Breast epithelium (tissue), 4 donors: ENCODE measurements around the gene C1orf159. TPM values are rescaled to one million over a fixed set of nuclear protein-coding genes. Genes with fewer than 3 reads are reported as not detected.
"Not testable (repeated sequence)": the region's sequence is repeated elsewhere in the genome, so short reads cannot be mapped to it uniquely, and the experiment has no call there.

Source experiments
- DNase-seq, 2 donors: peaks; one replicate each; pipeline ENCODE4 v3.0.0-alpha.2; 2019; ENCODE audit warnings: low spot score in 2 of 2
- H3K27ac ChIP-seq, 2 donors: fragments of 200-600 bp; sonication (generic) in 1 of 2; one replicate each; pipeline ENCODE4 v1.5.1; 2016 to 2019; ENCODE audit warnings: mild to moderate bottlenecking in 1 of 2
- H3K27me3 ChIP-seq, 2 donors: fragments of 200-600 bp; sonication (generic) in 1 of 2; one replicate each; pipeline versions ENCODE4 v1.5.1 to v1.6.0; 2017 to 2019; ENCODE audit warnings: control low read depth in 1 of 2, mild to moderate bottlenecking in 1 of 2
- H3K36me3 ChIP-seq: fragments of 200-600 bp; one replicate; pipeline ENCODE4 v1.5.1; 2019
- H3K4me1 ChIP-seq, 2 donors: fragments of 200-600 bp; sonication (generic); one replicate each; pipeline ENCODE4 v1.5.1; 2016 to 2019; ENCODE audit warnings: control low read depth in 1 of 2
- H3K4me3 ChIP-seq, 3 donors: fragments of 200-600 bp; sonication (generic); 1 replicate in 2 of 3; 2 replicates in 1 of 3; pipeline ENCODE4 v1.5.1; 2016 to 2019; ENCODE audit warnings: mild to moderate bottlenecking in 3 of 3, moderate library complexity in 2 of 3
- H3K9me3 ChIP-seq, 2 donors: fragments of 200-600 bp; sonication (generic) in 1 of 2; one replicate each; pipeline ENCODE4 v1.5.1; 2016 to 2019; ENCODE audit warnings: control low read depth in 1 of 2
- POLR2A ChIP-seq: fragments of 450-650 bp; IDR thresholded peaks from one replicate; pipeline ENCODE4 v1.6.1; 2016; ENCODE audit warnings: antibody characterized with exemption, mild to moderate bottlenecking, moderate library complexity
- POLR2AphosphoS5 ChIP-seq, 3 donors: sonication (generic); formaldehyde crosslinking; IDR thresholded peaks; one replicate each; pipeline ENCODE4 v1.6.1; 2017; ENCODE audit warnings: antibody characterized with exemption in 3 of 3
- intact Hi-C: fragments of 100-400 bp; cut with DNase I; formaldehyde crosslinking; loops from one replicate; pipeline ENCODE4 v1.15.1; 2023; ENCODE audit warnings: low total_unique reads
- total RNA-seq, 3 donors: library from RNA; depleted of rRNA; stranded (reverse); fragments of >200 nt; gene quantifications; one replicate each; pipeline ENCODE4 v1.1.0, GENCODE V29; 2016
- TF ChIP-seq, protein P1 (sequence below), 3 donors: fragments of 450-650 bp; IDR thresholded peaks; one replicate each; pipeline ENCODE4 v1.5.1; 2016 to 2017; ENCODE audit warnings: antibody characterized with exemption in 3 of 3, mild to moderate bottlenecking in 3 of 3, moderate library complexity in 3 of 3

The C1orf159 gene
- total RNA-seq, 3 donors from 2014 or later = 6.9 to 24.0 (median 12.5) TPM

DNA sequence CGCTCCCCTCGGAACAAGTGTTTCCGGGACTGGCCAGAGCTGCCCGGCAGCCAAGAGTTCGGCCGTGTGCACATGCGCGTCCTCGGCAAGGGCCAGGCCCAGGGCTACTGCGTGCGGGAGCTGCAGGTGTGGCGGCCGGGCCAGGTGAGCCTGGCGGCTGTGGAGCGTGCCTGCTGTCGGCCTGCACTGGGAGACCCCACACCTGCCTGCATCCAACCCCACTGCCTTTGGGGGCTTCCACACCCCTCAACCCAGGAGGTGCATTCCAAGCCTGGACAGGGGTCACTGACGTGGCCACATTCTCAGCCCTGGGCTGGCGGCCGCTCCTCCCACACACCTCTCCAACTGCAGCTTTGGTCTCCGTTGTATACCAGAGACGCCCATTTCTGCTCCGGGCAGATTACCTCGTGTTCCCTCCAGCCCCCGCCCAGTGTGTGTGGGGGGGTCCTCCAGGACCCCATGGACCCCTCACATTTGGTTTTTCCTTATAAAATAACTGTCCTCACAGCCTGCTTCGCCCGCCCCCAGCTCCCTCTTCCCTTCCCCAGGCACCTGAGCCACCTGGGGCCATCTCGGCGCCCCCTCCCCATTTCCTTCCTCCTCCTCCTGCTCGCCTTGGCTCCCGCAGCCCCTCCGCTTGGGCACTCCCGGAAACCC is 47.9 kb downstream of the C1orf159 start:
- peak overlapping the region; percentile 71 to 75 for H3K27ac ChIP-seq
- no peaks in the 10 kb centered on the region for H3K36me3 ChIP-seq
- intact Hi-C loops = no loop called here
- H3K9me3 ChIP-seq = no peaks in the 10 kb centered on the region
- peaks cover 6 to 12% of the 10 kb centered on the region in 2 donors for H3K4me1 ChIP-seq
- DNase-seq = no peak
- H3K4me3 ChIP-seq = peak overlapping the region in 2 of 3 donors; percentile 56 to 72
- peaks cover 0 to 3% of the 10 kb centered on the region in 2 donors for H3K27me3 ChIP-seq
- no peak for TF ChIP-seq POLR2A
- TF ChIP-seq, protein P1, sequence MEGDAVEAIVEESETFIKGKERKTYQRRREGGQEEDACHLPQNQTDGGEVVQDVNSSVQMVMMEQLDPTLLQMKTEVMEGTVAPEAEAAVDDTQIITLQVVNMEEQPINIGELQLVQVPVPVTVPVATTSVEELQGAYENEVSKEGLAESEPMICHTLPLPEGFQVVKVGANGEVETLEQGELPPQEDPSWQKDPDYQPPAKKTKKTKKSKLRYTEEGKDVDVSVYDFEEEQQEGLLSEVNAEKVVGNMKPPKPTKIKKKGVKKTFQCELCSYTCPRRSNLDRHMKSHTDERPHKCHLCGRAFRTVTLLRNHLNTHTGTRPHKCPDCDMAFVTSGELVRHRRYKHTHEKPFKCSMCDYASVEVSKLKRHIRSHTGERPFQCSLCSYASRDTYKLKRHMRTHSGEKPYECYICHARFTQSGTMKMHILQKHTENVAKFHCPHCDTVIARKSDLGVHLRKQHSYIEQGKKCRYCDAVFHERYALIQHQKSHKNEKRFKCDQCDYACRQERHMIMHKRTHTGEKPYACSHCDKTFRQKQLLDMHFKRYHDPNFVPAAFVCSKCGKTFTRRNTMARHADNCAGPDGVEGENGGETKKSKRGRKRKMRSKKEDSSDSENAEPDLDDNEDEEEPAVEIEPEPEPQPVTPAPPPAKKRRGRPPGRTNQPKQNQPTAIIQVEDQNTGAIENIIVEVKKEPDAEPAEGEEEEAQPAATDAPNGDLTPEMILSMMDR (IDR thresholded peaks at IDR 0.05) = no peak
- no peak for TF ChIP-seq POLR2AphosphoS5 (IDR thresholded peaks at IDR 0.05)

DNA sequence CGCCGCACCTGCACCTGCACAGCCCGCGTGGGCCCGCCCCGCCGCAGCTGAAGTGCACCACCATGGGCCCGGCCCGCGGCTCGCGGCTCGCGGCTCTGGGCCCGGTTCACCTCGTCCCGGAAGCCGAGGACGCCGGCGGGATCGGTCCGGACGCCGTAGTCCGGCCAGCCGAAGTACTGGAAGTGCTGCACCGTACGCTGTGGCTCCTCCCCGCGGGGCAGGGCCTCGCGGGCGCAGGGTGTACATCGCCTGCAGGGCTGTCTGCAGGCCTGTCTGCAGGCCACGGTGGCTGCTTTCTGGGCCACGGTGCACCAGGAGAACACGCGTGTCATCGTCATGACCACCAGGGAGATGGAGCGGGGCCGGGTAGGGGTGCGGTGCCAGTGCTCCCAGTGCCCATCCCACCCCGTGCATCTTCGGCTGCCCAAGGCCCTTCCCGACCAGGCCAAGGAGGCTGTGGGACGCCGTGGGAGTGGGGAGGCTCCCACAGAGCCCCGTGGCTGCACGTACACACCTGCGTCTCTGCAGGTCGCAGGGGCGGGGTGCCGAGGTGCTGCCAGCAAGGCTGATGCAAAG is 48.5 kb downstream of the C1orf159 start:
- Histone ChIP-seq H3K4me1 (peaks cover 6 to 12% of the 10 kb centered on the region in 2 donors), H3K36me3 (no peaks in the 10 kb centered on the region), H3K9me3 (no peaks in the 10 kb centered on the region), H3K27me3 (peaks cover 0 to 3% of the 10 kb centered on the region in 2 donors), H3K27ac (no peak overlapping the region), H3K4me3 (peak overlapping the region in 1 of 3 donors; percentile 56)
- intact Hi-C loops = no loop called here
- TF ChIP-seq, protein P1 (IDR thresholded peaks at IDR 0.05) = no peak
- no peak for TF ChIP-seq POLR2A
- no peak for TF ChIP-seq POLR2AphosphoS5 (IDR thresholded peaks at IDR 0.05)
- no peak for DNase-seq

DNA sequence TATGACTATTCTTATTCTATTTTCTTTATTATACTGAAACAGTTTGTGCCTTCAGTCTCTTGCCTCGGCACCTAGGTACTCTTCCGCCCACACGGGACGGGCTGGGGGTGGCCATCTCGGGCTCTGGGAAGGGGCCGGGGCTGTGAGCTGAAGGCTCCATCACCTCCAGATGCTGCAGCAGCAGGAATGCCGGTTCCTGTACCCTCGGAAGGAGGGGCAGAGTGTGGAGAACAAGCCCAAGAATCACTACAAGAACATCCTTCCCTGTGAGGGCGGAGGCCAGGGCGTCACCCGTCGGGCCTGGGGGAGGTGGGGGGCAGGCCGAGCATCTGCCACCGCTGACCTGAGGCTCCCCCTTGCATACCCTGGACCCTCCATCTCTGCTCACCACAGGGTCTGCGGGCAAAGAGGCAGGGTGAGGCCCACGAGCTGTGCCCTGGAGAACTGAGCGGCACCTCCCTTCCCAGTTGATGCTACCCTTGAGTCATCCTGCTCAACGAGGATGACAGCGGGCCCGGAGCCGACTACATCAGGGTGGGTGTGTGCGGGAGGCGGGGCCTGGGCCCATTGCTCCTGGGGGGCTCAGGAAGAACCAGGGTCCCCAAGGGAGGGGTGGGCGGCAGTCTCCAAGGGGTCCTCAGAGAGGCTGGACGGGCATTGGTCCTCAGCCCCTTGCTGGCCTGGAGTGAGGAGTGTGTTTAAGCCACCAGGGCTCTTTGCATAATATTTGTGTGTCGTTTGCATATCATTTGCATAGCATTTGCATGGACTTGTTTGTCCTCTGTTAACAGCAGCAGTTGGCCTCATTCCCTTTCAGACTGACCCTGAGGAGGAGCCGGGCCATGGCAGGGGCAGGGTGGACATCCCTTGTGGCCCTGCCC is 49.2 kb downstream of the C1orf159 start:
- Histone ChIP-seq H3K36me3 (no peaks in the 10 kb centered on the region), H3K9me3 (no peaks in the 10 kb centered on the region), H3K27me3 (peaks cover 0 to 3% of the 10 kb centered on the region in 2 donors), H3K4me1 (peaks cover 6 to 12% of the 10 kb centered on the region in 2 donors), H3K27ac (no peak overlapping the region), H3K4me3 (no peak overlapping the region)
- no peak for DNase-seq
- TF ChIP-seq POLR2AphosphoS5 (IDR thresholded peaks at IDR 0.05) (no peak), POLR2A (no peak)
- TF ChIP-seq, protein P1 (IDR thresholded peaks at IDR 0.05) = no peak
- intact Hi-C loops = no loop called here

DNA sequence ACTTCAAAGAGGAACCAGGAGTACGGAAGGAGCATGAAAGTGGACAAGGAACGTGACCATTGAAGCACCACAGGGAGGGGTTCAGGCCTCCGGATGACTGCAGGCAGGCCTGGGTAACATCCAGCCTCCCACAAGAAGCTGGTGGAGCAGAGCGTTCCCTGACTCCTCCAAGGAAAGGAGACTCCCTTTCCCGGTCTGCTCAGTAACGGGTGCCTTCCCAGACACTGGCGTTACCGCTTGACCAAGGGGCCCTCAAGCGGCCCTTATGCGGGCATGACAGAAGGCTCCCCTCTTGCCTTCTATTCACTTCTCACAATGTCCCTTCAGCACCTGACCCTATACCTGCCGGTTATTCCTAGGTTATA is 50.0 kb downstream of the C1orf159 start:
- H3K27me3 ChIP-seq = not testable (repeated sequence)

DNA sequence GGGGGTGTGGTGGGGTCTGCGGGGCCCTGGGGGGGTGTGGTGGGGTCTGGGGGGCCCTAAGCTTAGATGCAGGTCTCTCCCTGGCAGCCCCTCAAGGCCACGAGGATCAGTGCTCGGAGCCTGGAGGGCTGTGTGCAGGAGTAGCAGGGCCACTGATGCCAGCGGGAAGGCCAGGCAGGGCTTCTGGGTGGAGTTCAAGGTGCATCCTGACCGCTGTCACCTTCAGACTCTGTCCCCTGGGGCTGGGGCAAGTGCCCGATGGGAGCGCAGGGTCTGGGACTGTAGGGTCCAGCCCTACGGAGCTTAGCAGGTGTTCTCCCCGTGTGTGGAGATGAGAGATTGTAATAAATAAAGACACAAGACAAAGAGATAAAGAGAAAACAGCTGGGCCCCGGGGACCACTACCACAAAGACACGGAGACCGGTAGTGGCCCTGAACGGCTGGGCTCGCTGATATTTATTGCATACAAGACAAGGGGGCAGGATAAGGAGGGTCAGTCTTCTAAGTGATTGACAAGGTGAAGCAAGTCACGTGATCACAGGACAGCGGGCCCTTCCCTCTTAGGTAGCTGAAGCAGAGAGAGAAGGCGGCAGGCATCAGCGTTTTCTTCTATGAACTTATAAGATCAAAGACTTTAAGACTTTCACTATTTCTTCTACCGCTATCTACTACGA is 50.5 kb downstream of the C1orf159 start:
- intact Hi-C loops = no loop called here
- TF ChIP-seq POLR2A = no peak
- no peak for TF ChIP-seq POLR2AphosphoS5 (IDR thresholded peaks at IDR 0.05)

More for the DNA sequence above, 50.0 kb downstream of the C1orf159 start:
- H3K4me3 ChIP-seq, H3K36me3 ChIP-seq, H3K27ac ChIP-seq, H3K9me3 ChIP-seq, intact Hi-C loops, DNase-seq: not testable (repeated sequence)
- H3K4me1 ChIP-seq = peaks cover 6 to 12% of the 10 kb centered on the region in 2 donors

More for the DNA sequence above, 50.5 kb downstream of the C1orf159 start:
- Histone ChIP-seq H3K4me3 (no peak overlapping the region), H3K9me3 (no peaks in the 10 kb centered on the region), H3K27me3 (peaks cover 0 to 12% of the 10 kb centered on the region in 2 donors), H3K36me3 (no peaks in the 10 kb centered on the region), H3K4me1 (peaks cover 6 to 12% of the 10 kb centered on the region in 2 donors), H3K27ac (no peak overlapping the region)
- DNase-seq = no peak
